Stimulated activated CD4-positive, alpha-beta T cell treated with anti-CD3 and anti-CD28 coated beads, Interleukin-4, amount 100 ng/mL, for 4 hours (primary cell): ENCODE results near the gene AGRN.
"Not testable (repeated sequence)": the region's sequence is repeated elsewhere in the genome, so short reads cannot be mapped to it uniquely, and the experiment has no call there.

ENCODE experiments used
- DNase-seq, 2 experiments: peaks; one replicate each; pipeline ENCODE4 v3.0.0-alpha.2; 2020

Gene AGRN

GRCh38 chr1:1068517-1069055 lies 48.7 kb downstream of the AGRN start:
- peak; percentile 30 to 42 for DNase-seq

- DNase-seq: peak; percentile 83 to 90
Observed at GRCh38 chr1:1069056-1069710, 49.3 kb downstream of the AGRN start.

GRCh38 chr1:1069711-1070676 lies 50.1 kb downstream of the AGRN start:
- no peak for DNase-seq

- DNase-seq: no peak
Observed at GRCh38 chr1:1071486-1072298, 51.8 kb downstream of the AGRN start.

GRCh38 chr1:1072299-1072848 lies 52.5 kb downstream of the AGRN start:
- no peak for DNase-seq

- no peak for DNase-seq
Observed at GRCh38 chr1:1072849-1073742, 53.2 kb downstream of the AGRN start.

GRCh38 chr1:1073743-1074587 lies 54.0 kb downstream of the AGRN start, which contains the start of gene RNF223:
Gene RNF223 (minus strand): TSS chr1:1074306. CDS start chr1:1072566, 1,740 bp downstream.
- DNase-seq: no peak

- no peak for DNase-seq
Observed at GRCh38 chr1:1074631-1075147, 54.8 kb downstream of the AGRN start.

GRCh38 chr1:1075148-1075935 lies 55.4 kb downstream of the AGRN start:
- no peak for DNase-seq

GRCh38 chr1:1077396-1077795 lies 57.5 kb downstream of the AGRN start:
- DNase-seq: not testable (repeated sequence)

- peak; percentile 37 to 55 for DNase-seq
Observed at GRCh38 chr1:1079408-1080121, 59.6 kb downstream of the AGRN start.

- no peak for DNase-seq
Observed at GRCh38 chr1:1080122-1080757, 60.3 kb downstream of the AGRN start.

GRCh38 chr1:1080951-1081310 lies 61.0 kb downstream of the AGRN start:
- DNase-seq: no peak

GRCh38 chr1:1081311-1082238 lies 61.7 kb downstream of the AGRN start:
- no peak for DNase-seq

- DNase-seq: no peak
Observed at GRCh38 chr1:1082239-1082775, 62.4 kb downstream of the AGRN start.

GRCh38 chr1:1082776-1083415 lies 63.0 kb downstream of the AGRN start:
- no peak for DNase-seq
